Measurements from ENCODE around the gene INO80B.

DNA sequence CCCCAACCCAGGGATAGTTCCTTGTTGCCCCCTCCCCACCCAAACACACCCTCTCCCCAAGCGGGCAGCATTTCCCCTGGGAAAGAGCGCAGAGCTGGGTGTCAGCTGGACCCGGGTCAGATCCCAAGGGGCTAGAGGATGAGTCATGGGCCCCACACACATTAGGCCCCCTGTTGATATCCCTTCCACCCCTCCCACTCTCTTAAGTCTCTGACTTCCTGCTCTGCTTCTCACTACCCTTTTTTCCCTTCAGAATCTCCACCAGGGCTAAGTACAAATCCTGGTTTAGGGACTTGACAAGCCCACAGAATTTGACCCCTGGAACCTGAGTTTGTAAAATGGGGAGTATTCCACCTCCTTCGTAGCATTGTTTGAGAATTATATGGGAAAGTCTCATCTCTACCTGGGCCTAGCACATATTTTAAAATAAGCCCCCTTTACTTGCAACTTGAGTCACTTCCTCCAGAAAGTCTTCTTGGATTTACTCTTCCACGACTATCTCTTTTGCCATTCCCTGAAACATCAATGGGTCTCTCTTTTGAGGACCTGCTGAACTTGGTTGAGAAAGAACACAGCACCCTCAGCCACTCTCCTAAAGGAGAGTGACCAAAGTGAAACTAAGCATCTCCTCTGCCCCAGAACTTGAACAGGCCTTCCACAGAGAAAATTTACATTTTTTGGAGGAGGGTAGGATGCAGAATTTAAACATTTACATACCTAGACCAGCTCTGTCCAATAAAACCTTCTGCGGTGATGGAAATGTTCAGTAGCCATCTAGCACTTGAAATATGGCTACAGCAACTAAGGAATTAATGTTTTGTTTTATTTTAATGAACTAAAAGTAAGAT, 17.8 kb upstream of the INO80B start:
- TF ChIP-seq POLR2A (IDR thresholded peaks at IDR 0.05; ENCODE audit: low read depth, low read length) (no peak), POLR2AphosphoS5 (IDR thresholded peaks at IDR 0.05; ENCODE audit: low read depth, low read length) (no peak), TAF1 (IDR thresholded peaks at IDR 0.05; ENCODE audit: borderline replicate concordance, low read depth, low read length) (no peak)

All from GM12892 (cell line).